NCI-H146 treated with DMSO at 0.1 percent for 48 hours (cell line): ENCODE results near the gene TTYH1.
"Not testable (repeated sequence)": the region's sequence is repeated elsewhere in the genome, so short reads cannot be mapped to it uniquely, and the experiment has no call there.

Experiments
- DNase-seq: peaks from one replicate; lab custom pipeline; 2025; ENCODE audit not compliant: unreplicated experiment; lab: John Stamatoyannopoulos, UW

TTYH1 gene

GRCh38 chr19:54415208-54415900 is at the start of gene TTYH1:
Gene TTYH1 (plus strand): TSS chr19:54415464. CDS start chr19:54415553, 89 bp downstream.
- no peak for DNase-seq

GRCh38 chr19:54365798-54366197 is 49.5 kb upstream of the TTYH1 start:
- not testable (repeated sequence) for DNase-seq

GRCh38 chr19:54366811-54367210 is 48.5 kb upstream of the TTYH1 start:
- no peak for DNase-seq

GRCh38 chr19:54369082-54369687 is 46.1 kb upstream of the TTYH1 start:
- DNase-seq: no peak

GRCh38 chr19:54369688-54370433 is 45.4 kb upstream of the TTYH1 start:
- not testable (repeated sequence) for DNase-seq

GRCh38 chr19:54370434-54370796 is 44.8 kb upstream of the TTYH1 start:
- DNase-seq: not testable (repeated sequence)

GRCh38 chr19:54371453-54371852 is 43.8 kb upstream of the TTYH1 start:
- DNase-seq: not testable (repeated sequence)

GRCh38 chr19:54373781-54374631 is 41.3 kb upstream of the TTYH1 start:
- DNase-seq: no peak

- not testable (repeated sequence) for DNase-seq
Observed at GRCh38 chr19:54375181-54375938, 39.9 kb upstream of the TTYH1 start.

- no peak for DNase-seq
Observed at GRCh38 chr19:54376610-54377285, 38.5 kb upstream of the TTYH1 start.

- DNase-seq: no peak
Observed at GRCh38 chr19:54379187-54379678, 36.0 kb upstream of the TTYH1 start.

GRCh38 chr19:54380897-54381296 is 34.4 kb upstream of the TTYH1 start:
- DNase-seq: no peak

GRCh38 chr19:54382041-54382440 is 33.2 kb upstream of the TTYH1 start:
- DNase-seq: not testable (repeated sequence)

- no peak for DNase-seq
Observed at GRCh38 chr19:54383330-54383729, 31.9 kb upstream of the TTYH1 start.

- peak; percentile 29 for DNase-seq
Observed at GRCh38 chr19:54387991-54388801, 27.1 kb upstream of the TTYH1 start.

- no peak for DNase-seq
Observed at GRCh38 chr19:54388802-54389139, 26.5 kb upstream of the TTYH1 start.

- DNase-seq: no peak
Observed at GRCh38 chr19:54389553-54389952, 25.7 kb upstream of the TTYH1 start.

GRCh38 chr19:54390942-54391577 is 24.2 kb upstream of the TTYH1 start:
- DNase-seq: peak; percentile 45
